G401.6 (cell line): ENCODE measurements around the gene ASB12.

ENCODE experiments used
- FAIRE-seq: peaks from 2 replicates; lab custom pipeline; 2012; peaks lifted over from hg19 to GRCh38; lab: Jason Lieb, UNC

Gene ASB12

GRCh38 chrX:64186974-64187761 lies 43.2 kb downstream of the ASB12 start:
- FAIRE-seq = no peak

DNA sequence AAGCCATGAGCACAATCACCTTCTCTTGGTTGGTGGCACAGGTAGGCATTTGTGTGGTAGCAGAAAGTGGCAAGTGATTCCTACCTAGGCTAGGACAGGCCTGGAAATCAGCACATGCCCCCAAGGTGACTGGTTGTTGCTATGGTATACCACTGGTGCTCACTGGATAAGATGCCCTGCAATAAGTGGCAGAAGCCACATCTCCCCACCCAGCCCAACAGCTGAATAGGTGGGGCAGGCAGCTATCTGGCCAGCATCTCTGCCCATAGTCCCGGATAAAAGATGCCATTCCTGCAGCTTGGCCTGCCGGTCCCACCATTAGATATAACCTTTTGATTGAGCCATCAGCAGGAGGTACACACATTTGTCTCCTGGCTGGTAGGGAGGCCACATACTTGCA lies 46.0 kb downstream of the ASB12 start:
- FAIRE-seq = no peak

GRCh38 chrX:64182208-64182607 lies 48.2 kb downstream of the ASB12 start:
- no peak for FAIRE-seq

- no peak for FAIRE-seq
Observed at GRCh38 chrX:64176876-64177275, 53.5 kb downstream of the ASB12 start.
